ENCODE results near the gene TIMP4. TPM values are rescaled to one million over a fixed set of nuclear protein-coding genes. Genes with fewer than 3 reads are reported as not detected.

The TIMP4 gene
- total RNA-seq, 2 donors from 2014 or later, result 29.1 to 31.1 TPM

- TF ChIP-seq, protein P1, sequence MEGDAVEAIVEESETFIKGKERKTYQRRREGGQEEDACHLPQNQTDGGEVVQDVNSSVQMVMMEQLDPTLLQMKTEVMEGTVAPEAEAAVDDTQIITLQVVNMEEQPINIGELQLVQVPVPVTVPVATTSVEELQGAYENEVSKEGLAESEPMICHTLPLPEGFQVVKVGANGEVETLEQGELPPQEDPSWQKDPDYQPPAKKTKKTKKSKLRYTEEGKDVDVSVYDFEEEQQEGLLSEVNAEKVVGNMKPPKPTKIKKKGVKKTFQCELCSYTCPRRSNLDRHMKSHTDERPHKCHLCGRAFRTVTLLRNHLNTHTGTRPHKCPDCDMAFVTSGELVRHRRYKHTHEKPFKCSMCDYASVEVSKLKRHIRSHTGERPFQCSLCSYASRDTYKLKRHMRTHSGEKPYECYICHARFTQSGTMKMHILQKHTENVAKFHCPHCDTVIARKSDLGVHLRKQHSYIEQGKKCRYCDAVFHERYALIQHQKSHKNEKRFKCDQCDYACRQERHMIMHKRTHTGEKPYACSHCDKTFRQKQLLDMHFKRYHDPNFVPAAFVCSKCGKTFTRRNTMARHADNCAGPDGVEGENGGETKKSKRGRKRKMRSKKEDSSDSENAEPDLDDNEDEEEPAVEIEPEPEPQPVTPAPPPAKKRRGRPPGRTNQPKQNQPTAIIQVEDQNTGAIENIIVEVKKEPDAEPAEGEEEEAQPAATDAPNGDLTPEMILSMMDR (IDR thresholded peaks at IDR 0.05), result no peak
- Histone ChIP-seq H3K27ac (no peak overlapping the region), H3K9me3 (no peaks in the 10 kb centered on the region), H3K36me3 (no peaks in the 10 kb centered on the region), H3K27me3 (no peaks in the 10 kb centered on the region), H3K4me1 (no peaks in the 10 kb centered on the region), H3K4me3 (no peak overlapping the region)
- no peak for DNase-seq (ENCODE audit: low spot score)
These were observed 27.2 kb downstream of the TIMP4 start for GRCh38 chr3:12131351-12132090.

- no peak for DNase-seq (ENCODE audit: low spot score)
- H3K36me3 ChIP-seq, result no peaks in the 10 kb centered on the region
- TF ChIP-seq, protein P1 (IDR thresholded peaks at IDR 0.05), result no peak
- no peaks in the 10 kb centered on the region for H3K27me3 ChIP-seq
- no peak overlapping the region for H3K27ac ChIP-seq
- no peak overlapping the region for H3K4me3 ChIP-seq
- H3K4me1 ChIP-seq, result no peaks in the 10 kb centered on the region
- no peaks in the 10 kb centered on the region for H3K9me3 ChIP-seq
These were observed 31.3 kb downstream of the TIMP4 start for GRCh38 chr3:12127391-12127790.

DNA sequence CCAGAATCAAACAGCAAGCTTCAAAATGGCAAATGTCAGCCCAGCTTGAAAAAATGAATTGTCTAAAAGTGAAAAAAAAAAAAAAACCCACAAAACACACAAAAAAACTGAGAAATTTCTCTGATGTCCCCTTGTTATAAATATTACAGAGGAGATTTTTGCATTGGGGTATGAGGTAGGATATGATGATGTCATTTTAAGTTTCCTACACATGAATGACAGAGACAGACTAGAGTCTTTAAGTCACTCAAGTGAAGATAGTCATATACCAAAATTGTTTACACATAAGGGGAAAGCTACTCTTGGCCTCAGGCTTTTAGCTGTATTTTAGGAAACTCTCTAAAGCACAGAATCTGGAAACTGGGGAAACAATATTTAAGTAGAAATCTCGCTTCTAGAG is 32.9 kb downstream of the TIMP4 start:
- no peak overlapping the region for H3K4me3 ChIP-seq
- no peak overlapping the region for H3K27ac ChIP-seq
- no peaks in the 10 kb centered on the region for H3K4me1 ChIP-seq
- DNase-seq (ENCODE audit: low spot score), result no peak
- no peaks in the 10 kb centered on the region for H3K9me3 ChIP-seq
- no peaks in the 10 kb centered on the region for H3K27me3 ChIP-seq
- TF ChIP-seq, protein P1 (IDR thresholded peaks at IDR 0.05), result no peak
- no peaks in the 10 kb centered on the region for H3K36me3 ChIP-seq

- TF ChIP-seq, protein P1 (IDR thresholded peaks at IDR 0.05), result no peak
- H3K4me3 ChIP-seq, result no peak overlapping the region
- no peaks in the 10 kb centered on the region for H3K9me3 ChIP-seq
- H3K27me3 ChIP-seq, result no peaks in the 10 kb centered on the region
- no peak overlapping the region for H3K27ac ChIP-seq
- DNase-seq (ENCODE audit: low spot score), result no peak
- no peaks in the 10 kb centered on the region for H3K4me1 ChIP-seq
- H3K36me3 ChIP-seq, result no peaks in the 10 kb centered on the region
These were observed 37.2 kb downstream of the TIMP4 start for GRCh38 chr3:12121466-12121865.

DNA sequence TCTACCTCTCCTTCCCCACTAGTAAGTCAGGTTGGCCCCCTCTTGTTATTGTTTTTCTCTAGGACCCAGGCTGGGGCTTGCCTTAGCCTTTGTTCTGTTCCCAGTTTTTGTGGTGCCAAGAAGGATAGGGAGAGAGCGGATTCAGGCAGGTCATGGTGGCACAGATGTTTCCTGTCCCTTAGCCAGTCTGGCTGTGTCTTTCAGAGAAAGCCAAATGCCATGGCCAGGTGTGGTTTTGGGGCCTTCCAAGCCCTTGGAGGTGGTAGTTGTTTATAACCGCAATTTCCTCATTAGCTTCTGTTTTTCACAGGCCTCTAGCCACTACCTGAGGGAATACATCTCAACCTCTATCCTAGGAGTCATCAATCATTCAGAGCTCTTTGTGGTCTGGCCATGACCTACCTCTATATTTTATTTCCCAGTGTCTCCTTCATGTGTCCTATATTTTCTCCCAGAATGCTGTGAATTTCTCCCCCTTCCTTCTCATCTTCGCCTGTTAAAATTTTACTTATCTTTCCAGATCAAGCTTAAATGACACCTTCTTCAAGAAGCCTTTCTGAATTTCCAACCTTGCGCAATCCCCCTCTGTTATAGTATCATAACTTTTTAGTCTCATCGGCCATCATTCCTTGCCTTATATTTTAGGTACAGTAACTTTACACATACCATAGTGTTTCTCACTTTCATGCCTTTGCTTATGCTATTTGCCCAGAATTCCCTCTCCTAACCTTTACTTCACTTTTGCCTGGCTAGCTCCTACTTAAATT is 38.2 kb downstream of the TIMP4 start:
- H3K27me3 ChIP-seq, result no peaks in the 10 kb centered on the region

More for the DNA sequence above, 38.2 kb downstream of the TIMP4 start:
- DNase-seq (ENCODE audit: low spot score), result no peak
- H3K27ac ChIP-seq, result no peak overlapping the region
- no peak overlapping the region for H3K4me3 ChIP-seq
- no peaks in the 10 kb centered on the region for H3K4me1 ChIP-seq
- H3K9me3 ChIP-seq, result no peaks in the 10 kb centered on the region
- H3K36me3 ChIP-seq, result no peaks in the 10 kb centered on the region
- TF ChIP-seq, protein P1 (IDR thresholded peaks at IDR 0.05), result no peak
